HG02938 (cell line): ENCODE data around the gene CAMK2N2.
A peak's percentile ranks its signal among the peaks of the same experiment; 100 is the strongest.

Experiments
- ATAC-seq: cut with Tn5 transposase; IDR thresholded peaks from one replicate; pipeline ENCODE4 v1.9.1; 2021; ENCODE audit warnings: mild to moderate bottlenecking, moderate library complexity; ENCODE audit not compliant: unreplicated experiment

The CAMK2N2 gene

DNA sequence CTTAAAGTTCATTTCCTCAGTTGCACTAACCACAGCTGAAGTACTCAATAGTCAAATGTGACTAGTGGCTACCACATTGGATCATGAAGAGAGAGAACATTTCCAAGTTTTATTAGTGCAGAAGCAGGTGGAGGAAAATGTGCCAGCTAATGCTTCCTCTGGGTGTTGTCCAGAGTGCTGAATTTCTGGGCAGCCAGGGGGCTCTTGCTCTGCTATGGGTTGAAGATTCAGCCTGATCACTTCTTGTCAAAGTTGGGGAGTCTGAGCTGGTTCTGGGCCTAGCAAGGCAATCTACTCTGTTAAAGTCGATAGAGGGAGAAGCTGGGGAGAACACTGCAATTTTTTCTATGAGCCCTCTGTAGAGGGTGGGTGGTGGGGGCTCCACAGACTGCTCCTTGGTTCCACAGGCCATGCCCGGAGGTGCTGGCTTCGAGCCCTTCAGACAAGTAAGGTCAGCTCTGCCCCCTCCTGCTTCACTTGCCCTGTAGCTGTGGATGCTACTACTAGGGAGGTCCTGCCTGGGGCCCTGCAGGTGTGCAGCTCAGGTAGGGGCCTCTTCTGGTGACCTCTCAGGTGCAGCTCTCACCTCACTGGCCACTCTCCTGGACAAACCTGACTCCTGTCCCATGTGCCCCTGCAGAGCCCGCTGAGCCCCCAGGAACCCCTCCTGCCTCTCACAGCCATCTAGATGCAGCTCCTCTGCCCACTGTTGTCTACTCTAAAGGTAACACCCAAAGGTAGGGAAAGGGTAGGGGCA, 20.8 kb downstream of the CAMK2N2 start:
- ATAC-seq = no peak

DNA sequence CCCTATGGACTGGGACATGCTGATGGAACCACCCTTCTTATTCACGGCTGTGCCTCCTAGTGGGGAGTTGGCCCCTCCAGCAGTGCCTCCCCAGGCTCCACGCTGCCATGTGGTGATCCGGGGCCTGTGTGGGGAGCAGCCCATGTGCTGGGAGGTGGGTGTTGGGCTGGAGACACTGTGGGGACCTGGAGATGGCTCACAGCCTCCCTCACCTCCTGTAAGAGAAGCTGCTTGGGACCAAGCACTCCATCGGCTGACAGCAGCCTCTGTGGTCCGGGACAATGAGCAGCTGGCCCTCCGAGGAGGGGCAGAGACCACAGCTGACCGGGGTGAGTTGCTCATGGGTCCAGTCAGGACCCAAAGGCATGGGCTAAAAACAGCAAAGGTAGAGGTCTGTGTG, 21.6 kb downstream of the CAMK2N2 start:
- no peak for ATAC-seq

GRCh38 chr3:184239221-184239620, 22.1 kb downstream of the CAMK2N2 start:
- ATAC-seq = no peak

DNA sequence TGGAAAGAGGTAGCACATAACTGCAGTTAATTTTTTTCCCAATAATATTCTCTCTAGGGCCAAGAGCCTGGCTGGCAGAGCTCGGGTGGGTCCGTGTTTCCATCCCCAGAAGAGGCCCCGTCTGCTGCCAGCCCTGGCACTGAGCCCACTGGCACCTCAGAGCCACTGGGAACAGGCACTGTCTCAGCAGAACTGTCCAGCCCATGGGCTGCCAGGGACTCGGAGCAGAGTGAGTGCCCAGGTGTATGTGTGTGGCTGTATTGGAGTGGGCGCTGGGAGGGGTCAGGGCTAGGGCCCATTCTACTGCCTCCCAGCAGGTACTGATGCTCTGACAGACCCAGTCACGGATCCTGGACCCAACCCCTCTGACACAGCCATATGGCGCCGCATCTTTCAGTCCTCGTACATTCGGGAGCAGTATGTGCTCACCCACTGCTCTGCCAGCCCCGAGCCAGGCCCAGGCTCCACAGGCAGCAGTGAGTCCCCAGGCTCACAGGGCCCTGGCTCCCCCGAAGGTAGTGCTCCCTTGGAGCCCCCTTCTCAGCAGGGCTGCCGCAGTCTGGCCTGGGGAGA, 23.0 kb downstream of the CAMK2N2 start:
- no peak for ATAC-seq

DNA sequence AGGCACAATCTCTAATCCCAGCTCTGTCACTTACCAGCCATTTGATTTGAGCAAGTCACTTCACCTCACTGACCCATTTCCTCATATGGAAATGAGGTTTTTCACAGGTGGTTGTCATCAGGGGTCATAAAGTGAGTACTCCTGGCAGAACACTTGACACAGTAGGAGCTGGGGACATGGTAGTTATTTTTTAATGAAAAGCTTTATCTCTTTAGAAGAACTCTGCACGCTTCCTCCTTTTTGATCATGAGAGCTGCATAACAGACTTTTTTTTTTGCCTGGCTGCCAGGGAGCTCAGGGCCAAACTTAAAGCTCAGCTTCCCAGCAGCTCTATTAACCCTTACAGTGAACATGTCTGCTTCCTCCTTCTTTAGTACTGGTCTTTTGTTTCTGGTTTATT, 23.5 kb downstream of the CAMK2N2 start:
- no peak for ATAC-seq

- ATAC-seq = no peak
Observed at GRCh38 chr3:184237211-184237610, 24.1 kb downstream of the CAMK2N2 start.

- ATAC-seq = no peak
Observed at GRCh38 chr3:184236636-184237035, 24.7 kb downstream of the CAMK2N2 start.

DNA sequence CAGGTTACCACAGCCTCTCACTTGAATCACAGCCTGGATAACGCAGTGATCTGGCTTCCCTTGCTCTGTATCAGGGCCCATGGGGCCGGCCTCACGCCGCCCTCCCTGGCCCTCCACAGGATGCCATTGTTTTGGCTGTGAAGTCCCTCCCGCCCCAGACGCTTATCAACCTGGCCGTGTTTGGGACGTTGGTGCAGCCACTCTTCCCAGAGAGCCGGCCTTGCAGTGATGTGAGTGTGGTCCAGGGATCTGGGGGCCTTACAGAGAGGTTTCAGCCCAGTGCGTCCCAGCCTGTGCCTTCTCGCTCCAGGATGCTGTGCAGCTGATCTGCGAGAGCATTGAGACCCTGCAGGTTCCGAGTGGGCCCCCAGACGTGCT, 25.3 kb downstream of the CAMK2N2 start:
- ATAC-seq = no peak

DNA sequence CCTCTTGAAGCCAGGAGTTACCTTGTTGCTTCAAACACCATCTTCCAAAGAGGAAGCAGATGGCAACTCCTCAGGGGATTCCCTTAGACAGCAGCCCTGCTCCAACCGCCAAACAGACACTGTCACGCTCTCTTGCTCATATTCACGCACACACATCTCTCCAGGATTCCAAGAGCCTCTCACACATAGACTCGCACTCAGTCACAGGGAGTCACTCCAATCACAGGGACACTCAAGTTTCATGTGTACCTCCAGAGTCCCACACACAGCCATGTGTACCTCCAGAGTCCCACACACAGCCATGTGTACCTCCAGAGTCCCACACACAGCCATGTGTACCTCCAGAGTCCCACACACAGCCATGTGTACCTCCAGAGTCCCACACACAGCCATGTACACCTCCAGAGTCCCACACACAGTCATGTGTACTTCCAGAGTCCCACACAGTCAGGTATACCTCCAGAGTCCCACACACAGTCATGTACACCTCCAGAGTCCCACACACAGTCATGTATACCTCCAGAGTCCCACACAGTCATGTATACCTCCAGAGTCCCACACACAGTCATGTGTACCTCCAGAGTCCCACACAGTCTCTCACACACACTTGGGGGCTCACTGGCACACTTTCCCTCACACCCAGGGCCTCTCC, 25.8 kb downstream of the CAMK2N2 start:
- ATAC-seq = no peak

DNA sequence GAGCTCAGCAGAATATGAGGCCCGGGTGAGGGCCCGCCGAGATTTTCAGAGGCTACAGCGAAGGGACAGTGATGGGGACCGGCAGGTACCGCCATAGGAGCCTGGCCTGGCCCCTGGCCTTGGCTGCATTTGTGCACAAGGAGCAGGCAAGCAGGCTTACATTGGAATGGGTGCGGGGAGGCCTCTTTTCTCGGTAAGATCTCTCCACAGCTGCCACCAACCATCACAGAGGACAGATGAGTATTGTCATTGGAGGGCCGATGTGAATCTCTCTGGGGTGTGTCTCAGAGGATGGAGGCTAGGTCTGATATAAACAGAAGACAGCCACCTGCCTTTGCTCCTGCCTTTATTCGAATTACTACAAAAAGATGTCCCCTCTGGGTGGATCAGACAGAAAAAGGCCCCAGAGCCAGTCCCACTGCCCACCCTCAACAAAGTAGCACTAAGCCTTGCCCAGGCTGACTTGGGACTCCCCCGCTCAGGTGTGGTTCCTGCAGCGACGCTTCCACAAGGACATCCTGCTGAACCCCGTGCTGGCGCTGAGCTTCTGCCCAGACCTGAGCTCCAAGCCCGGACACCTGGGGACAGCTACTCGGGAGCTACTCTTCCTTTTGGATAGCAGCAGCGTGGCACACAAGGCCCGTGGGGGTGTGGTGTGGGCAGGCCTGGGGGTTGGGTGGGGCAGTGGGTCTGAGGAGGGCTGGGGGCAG, 26.5 kb downstream of the CAMK2N2 start:
- no peak for ATAC-seq

- no peak for ATAC-seq
Observed at GRCh38 chr3:184234224-184234623, 27.1 kb downstream of the CAMK2N2 start.

GRCh38 chr3:184233127-184233843, 28.1 kb downstream of the CAMK2N2 start:
- ATAC-seq = no peak

- ATAC-seq = no peak
Observed at GRCh38 chr3:184231671-184232070, 29.7 kb downstream of the CAMK2N2 start.

DNA sequence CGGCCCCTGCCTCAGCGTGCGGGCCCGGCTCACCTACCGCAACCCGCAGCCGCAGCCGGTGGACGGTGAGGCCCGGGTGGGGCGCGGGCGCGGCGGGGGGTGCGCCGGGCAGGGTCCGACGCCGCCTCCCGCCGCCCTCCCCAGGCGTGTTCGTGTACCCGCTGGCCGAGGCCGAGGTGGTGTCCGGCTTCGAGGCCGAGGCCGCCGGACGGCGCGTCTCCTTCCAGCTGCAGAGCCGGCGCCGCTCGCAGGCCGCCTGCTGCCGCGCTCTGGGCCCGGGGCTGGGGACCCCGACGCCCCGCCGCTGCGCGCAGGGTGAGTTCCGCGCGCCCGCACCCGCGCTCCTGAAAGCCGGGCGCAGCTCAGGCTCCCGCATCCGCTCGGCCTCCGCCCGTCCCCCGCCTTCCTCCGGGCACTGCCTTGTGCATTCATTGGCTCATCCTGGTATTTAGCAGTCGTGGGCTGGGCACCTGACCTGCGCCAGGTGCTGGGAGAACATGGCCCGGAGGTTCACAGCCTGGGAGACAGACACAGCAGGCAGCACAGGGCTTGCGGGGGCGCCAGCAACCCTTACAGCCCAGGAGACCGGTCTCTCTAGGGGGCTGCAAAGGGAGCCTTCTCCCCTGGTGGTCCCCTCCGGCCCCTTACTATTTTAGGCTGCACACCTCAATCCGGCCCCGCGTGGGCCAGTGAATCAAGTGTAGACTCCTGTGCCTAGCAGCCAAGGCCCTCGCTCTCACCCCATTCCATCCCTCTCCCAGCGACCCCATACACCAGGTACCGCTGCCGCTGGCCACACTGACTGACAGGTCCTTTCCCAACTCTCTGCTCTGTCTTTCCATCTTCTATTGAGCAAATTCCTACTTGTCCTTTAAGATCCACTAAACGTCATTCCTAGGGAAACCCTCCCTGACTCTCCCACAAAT, 30.5 kb downstream of the CAMK2N2 start:
- ATAC-seq = no peak

DNA sequence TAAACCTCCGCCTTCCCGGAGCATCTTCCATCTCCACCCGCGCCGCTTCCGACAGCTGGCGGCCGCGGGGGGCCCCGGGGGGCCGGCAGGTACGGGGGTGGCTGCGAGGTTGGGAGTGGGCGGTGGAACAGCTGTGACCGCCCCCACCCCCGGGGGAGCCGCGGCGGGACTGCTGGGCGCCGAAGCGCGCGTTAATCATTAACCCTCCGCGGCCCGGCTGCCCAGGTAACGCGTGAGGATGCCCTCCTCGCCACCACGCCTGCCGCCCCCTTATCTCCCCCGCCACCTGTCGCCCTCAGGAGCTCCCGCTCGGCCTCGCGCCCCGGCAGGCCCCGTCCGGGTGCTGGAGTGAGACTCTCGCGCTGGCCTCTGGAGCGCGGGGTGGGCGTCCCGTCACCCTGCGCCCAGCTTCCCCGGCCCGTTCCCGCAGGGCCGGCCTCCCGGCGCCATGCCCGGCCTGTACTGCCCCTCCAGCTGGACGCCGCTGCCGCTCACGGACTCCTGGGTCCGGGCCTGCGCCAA, 31.2 kb downstream of the CAMK2N2 start:
- no peak for ATAC-seq

DNA sequence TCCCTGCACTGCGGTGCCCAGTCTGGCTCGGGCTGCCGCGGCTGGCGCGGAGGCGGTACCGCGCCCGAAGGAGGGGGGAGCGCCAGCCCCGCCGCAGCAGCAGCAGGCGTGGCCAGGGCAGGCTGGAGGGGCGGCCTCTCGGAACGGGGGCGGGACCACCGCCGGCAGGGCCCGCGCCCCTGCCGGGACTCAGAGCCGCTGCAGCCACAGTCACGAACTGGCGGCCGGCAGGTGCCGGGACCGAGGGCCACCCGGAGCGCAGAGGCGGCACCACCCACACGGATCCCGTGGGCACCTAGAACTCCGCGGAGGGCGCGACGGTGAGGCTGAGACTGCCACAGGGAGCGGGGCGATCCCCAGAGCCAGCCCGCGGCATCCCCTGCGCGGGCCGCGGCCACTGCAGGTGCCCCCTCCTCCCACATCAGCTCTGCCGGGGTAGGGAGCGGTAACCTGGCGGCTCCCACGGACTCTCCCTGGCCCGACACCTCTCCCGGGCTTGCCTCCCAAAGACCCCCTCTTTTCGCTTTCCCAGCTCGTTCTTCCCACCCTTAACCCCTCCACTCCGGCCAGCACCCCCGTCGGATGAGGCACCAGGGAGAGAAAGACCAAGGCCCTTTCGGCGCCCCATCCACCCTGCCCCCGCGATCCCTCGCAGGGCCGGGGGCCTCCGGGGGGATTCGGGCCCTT, 31.8 kb downstream of the CAMK2N2 start, which contains the start of gene VWA5B2:
Gene VWA5B2, plus strand, starts transcription at position 192 of the 687 bp plus-strand sequence. CDS start 944 bp downstream, outside the sequence.
- peak; percentile 60 for ATAC-seq

DNA sequence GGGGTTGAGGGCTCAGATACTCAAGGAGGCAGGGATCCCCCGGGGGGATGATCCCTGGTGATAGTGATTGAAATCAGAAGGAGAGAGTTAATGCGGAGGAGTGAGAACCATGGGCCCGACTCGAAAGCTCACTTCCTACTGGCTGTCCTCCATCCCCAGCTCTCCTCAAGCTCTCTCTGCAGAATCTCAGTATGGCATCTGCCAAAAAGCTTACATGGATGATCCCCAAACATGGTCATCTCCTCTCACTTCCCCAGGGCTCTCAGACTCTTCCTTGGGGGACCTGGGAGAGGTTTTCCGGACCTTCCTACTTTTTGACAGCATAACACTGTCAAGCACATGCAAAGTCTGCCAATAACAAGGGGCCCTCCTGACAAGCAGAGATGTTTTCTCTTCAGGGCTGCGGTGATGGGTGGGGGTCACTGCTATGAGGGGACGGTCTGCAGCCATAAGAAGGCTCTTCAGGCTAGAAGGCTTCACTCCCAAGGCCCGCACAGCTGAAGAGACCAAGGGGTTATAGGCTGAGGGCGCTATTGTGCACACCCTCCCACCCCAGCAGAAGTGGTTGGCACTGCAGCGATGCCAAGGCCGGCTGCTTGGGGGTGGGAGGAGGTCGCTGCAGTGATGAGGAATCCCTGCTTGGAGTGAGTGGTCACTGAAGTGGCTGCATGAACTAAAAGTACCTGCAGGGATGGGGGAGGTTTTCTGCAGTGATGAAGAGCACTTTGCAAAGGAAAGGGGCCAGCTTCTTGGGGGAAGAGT, 32.8 kb downstream of the CAMK2N2 start:
- no peak for ATAC-seq

GRCh38 chr3:184227481-184227935, 33.8 kb downstream of the CAMK2N2 start:
- ATAC-seq = no peak
